Measurements from ENCODE around the gene KCNK17. TPM values are rescaled to one million over a fixed set of nuclear protein-coding genes. Genes with fewer than 3 reads are reported as not detected.

The KCNK17 gene
- total and polyA plus RNA-seq, 2 of the 8 experiments (the other 6 are each of a cell fraction or from before 2014, with no cell fraction given): 2.9 to 3.4 TPM

DNA sequence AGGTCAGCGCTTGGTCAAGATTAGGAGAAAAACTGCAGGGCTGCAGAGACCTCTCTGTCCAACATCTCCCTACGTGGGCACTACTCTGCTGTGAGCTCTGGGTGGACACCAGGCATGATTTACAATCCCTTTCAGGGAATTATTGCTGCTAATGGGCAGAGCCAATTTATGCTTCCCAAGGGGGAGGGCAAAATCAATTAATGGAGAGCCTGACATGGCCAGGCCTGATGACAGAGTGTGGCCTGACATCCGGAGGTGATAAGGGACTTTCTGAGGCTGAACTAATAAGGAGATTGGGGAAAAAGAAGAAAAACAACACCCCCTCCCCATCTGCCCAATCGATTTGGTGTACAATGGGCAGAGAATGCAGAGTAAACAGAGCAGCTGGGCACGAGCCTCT, 13.3 kb upstream of the KCNK17 start:
- H2AK5ac ChIP-seq (ENCODE audit: low read depth, low read length): no peak overlapping the region
- no peak overlapping the region for H4K5ac ChIP-seq (ENCODE audit: insufficient read length, low read depth, low read length)
- no peaks in the 10 kb centered on the region for H3K36me3 ChIP-seq (ENCODE audit: control insufficient read depth in 2 of 4, insufficient read depth in 4 of 4, low read length in 3 of 4)
- CTCF ChIA-PET (ENCODE audit: partially characterized antibody): interaction anchor here (0.7 to 1.4 kb wide), 4 partner anchors 17 to 156 kb away, joined by 3 read pairs; no protein-coding TSS in a partner anchor
- H3K14ac ChIP-seq (ENCODE audit: insufficient read length): no peak overlapping the region
- H3K23ac ChIP-seq (ENCODE audit: insufficient read length): no peak overlapping the region
- no peak overlapping the region for H3K4me2 ChIP-seq (ENCODE audit: insufficient read depth in 1 of 2, low read depth in 2 of 2, low read length in 2 of 2)
- no peaks in the 10 kb centered on the region for H3K4me1 ChIP-seq (replicated peaks in 1 of 4; ENCODE audit: control insufficient read depth in 3 of 4, insufficient read depth in 4 of 4, low read length in 3 of 4)
- H2BK5ac ChIP-seq (ENCODE audit: low read depth, low read length): no peak overlapping the region
- no peak overlapping the region for H3K27ac ChIP-seq (ENCODE audit: low read depth, low read length)
- no peak overlapping the region; the same call in 1 of the 2 replicates for H4K8ac ChIP-seq (ENCODE audit: extremely low read depth, insufficient read depth, low read length)
- H3K56ac ChIP-seq (replicated peaks; ENCODE audit: insufficient read length, low read depth, low read length): no peak overlapping the region
- no peaks in the 10 kb centered on the region for H3K27me3 ChIP-seq (replicated peaks in 1 of 4; ENCODE audit: control insufficient read depth in 3 of 4, extremely low read depth in 1 of 4, insufficient read depth in 3 of 4, low read length in 3 of 4)
- no peak overlapping the region for H3K18ac ChIP-seq (ENCODE audit: extremely low read depth, low read length)
- H4K91ac ChIP-seq (replicated peaks; ENCODE audit: insufficient read length, low read length): no peak overlapping the region
- H3K4ac ChIP-seq (replicated peaks; ENCODE audit: insufficient read length, low read depth, low read length): no peak overlapping the region
- TF ChIP-seq SP1 (IDR thresholded peaks at IDR 0.05; ENCODE audit: low read depth, low read length): no peak
- TF ChIP-seq YY1 (IDR thresholded peaks at IDR 0.05; ENCODE audit: low read depth, low read length): no peak
- no peak for TF ChIP-seq KDM5A (IDR thresholded peaks at IDR 0.05; ENCODE audit: low read length)
- TF ChIP-seq FOSL1 (IDR thresholded peaks at IDR 0.05; ENCODE audit: insufficient read depth, low read depth, low read length): no peak
- no peak for TF ChIP-seq TBP (IDR thresholded peaks at IDR 0.05; ENCODE audit: low read depth, low read length)
- no peak for TF ChIP-seq GTF2F1 (IDR thresholded peaks at IDR 0.05; ENCODE audit: borderline replicate concordance, low read depth, low read length)
- no peak for TF ChIP-seq RBBP5 (IDR thresholded peaks at IDR 0.05; ENCODE audit: borderline replicate concordance, low read depth, low read length)
- TF ChIP-seq CBX8 (IDR thresholded peaks at IDR 0.05; ENCODE audit: borderline replicate concordance, low read depth, low read length): no peak
- TF ChIP-seq JUN (IDR thresholded peaks at IDR 0.05; ENCODE audit: low read depth, low read length): no peak
- TF ChIP-seq CREB1 (IDR thresholded peaks at IDR 0.05): no peak
- TF ChIP-seq RFX5 (IDR thresholded peaks at IDR 0.05; ENCODE audit: borderline replicate concordance, low read depth, low read length): no peak
- TF ChIP-seq POLR2AphosphoS5 (IDR thresholded peaks at IDR 0.05; ENCODE audit: low read depth, low read length): no peak
- no peak for TF ChIP-seq KDM4A (IDR thresholded peaks at IDR 0.05; ENCODE audit: low read depth, low read length, severe bottlenecking)
- no peak for TF ChIP-seq SIN3A (conservative IDR thresholded peaks at IDR 0.05 in 1 of 2, IDR thresholded peaks at IDR 0.05 in 1 of 2; ENCODE audit: low read depth in 1 of 2, low read length in 2 of 2)
- TF ChIP-seq HDAC2 (IDR thresholded peaks at IDR 0.05; ENCODE audit: borderline replicate concordance in 1 of 2, low read depth in 2 of 2, low read length in 2 of 2): no peak
- no peak overlapping the region for H2BK120ac ChIP-seq (replicated peaks; ENCODE audit: low read depth, low read length)
- no peak overlapping the region for H2BK12ac ChIP-seq (ENCODE audit: low read depth, low read length)
- no peak for FAIRE-seq
- no peak for DNase-seq (ENCODE audit: low read depth in 1 of 2, low spot score in 2 of 2)
- no peak overlapping the region for H2BK20ac ChIP-seq (ENCODE audit: low read length)
- H3K4me3 ChIP-seq (ENCODE audit: extremely low read depth in 1 of 4, insufficient read depth in 2 of 4, low read depth in 3 of 4, low read length in 4 of 4): no peak overlapping the region
- POLR2A ChIA-PET (ENCODE audit: partially characterized antibody): interaction anchor here (0.6 kb wide), 1 partner anchor 13 kb away, joined by 3 read pairs; no protein-coding TSS in a partner anchor
- no peaks in the 10 kb centered on the region for H3K23me2 ChIP-seq (ENCODE audit: low read depth, low read length)
- no peaks in the 10 kb centered on the region for H3K9me3 ChIP-seq (ENCODE audit: insufficient read depth in 2 of 2, low read depth in 1 of 2, low read length in 1 of 2)
- no peak overlapping the region for H2BK15ac ChIP-seq (ENCODE audit: low read length)
- no peaks in the 10 kb centered on the region for H3K79me1 ChIP-seq (ENCODE audit: low read depth, low read length)
- H2AFZ ChIP-seq (ENCODE audit: low read length): no peak overlapping the region
- no peak overlapping the region for H3K9ac ChIP-seq (replicated peaks in 1 of 4; ENCODE audit: extremely low read depth in 1 of 4, low read depth in 3 of 4, low read length in 3 of 4)
- no peaks in the 10 kb centered on the region; a peak in 1 of 4 replicates for H3K79me2 ChIP-seq (ENCODE audit: control insufficient read depth in 1 of 2, insufficient read depth in 2 of 2, low read length in 2 of 2)
- H4K20me1 ChIP-seq (replicated peaks in 1 of 2; ENCODE audit: control insufficient read depth in 1 of 2, insufficient read depth in 2 of 2, low read length in 2 of 2): no peaks in the 10 kb centered on the region
- WGBS, 2 experiments (ENCODE audit: extremely low coverage in 1 of 2, insufficient coverage in 1 of 2, insufficient read length in 1 of 2, insufficient replicate concordance in 2 of 2, low coverage in 1 of 2, low lambda C conversion rate in 2 of 2, missing lambda C conversion rate in 1 of 2): 83% methylated on average over 5 of the region's 5 CpGs; no CpG with 5 or more reads in 1 of the 2 experiments

Data from H1 (cell line).